ENCODE results near the gene ZNF609. TPM values are rescaled to one million over a fixed set of nuclear protein-coding genes. Genes with fewer than 3 reads are reported as not detected.
"Not testable (repeated sequence)": the region's sequence is repeated elsewhere in the genome, so short reads cannot be mapped to it uniquely, and the experiment has no call there.

Gene ZNF609
- total RNA-seq, 1 donor from 2014 or later, result 22.4 TPM

DNA sequence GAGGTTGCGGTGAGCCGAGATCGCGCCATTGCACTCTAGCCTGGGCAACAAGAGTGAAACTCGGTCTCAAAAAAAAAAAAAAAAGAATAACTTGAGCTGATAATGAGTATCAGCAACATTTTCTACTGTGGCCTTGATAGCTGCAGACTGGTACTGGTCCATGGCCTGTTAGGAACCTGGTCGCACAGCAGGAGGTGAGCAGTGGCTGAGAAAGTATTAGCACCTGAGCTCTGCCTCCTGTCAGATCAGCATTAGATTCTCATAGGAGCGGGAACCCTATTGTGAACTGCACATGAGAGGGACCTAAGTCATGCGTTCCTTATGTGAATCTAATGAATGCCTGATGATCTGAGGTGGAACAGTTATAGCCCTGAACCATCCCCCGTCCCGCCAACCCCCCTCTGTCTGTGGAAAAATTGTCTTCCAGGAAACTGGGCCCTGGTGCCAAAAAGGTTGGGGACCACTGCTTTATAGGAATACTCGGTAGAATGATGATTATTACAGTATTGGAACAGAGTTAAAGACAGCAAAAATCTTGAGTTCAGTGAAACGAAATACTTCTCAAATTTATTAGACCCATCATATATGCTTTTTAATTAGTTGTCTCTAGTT, 126.0 kb downstream of the ZNF609 start:
- no peak for DNase-seq

DNA sequence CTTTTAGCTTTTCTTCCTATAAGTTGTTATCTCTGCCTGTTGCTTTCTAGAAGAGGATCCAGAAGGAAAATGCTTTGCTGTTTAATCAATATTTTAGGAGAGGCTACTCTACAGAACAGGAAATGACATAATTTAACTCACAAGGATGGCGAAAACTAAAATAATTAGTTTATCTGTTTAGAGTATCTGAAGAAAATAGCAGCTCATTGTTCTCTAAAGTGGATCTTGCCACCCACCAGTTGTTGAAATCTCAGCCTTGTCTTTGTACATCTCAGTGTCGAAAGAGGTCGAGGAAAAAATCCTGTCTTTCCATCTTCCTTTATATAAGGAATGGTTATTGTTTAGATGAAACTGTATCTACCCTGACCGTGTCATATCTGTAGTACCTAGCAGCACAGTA, 126.6 kb downstream of the ZNF609 start:
- DNase-seq, result no peak

DNA sequence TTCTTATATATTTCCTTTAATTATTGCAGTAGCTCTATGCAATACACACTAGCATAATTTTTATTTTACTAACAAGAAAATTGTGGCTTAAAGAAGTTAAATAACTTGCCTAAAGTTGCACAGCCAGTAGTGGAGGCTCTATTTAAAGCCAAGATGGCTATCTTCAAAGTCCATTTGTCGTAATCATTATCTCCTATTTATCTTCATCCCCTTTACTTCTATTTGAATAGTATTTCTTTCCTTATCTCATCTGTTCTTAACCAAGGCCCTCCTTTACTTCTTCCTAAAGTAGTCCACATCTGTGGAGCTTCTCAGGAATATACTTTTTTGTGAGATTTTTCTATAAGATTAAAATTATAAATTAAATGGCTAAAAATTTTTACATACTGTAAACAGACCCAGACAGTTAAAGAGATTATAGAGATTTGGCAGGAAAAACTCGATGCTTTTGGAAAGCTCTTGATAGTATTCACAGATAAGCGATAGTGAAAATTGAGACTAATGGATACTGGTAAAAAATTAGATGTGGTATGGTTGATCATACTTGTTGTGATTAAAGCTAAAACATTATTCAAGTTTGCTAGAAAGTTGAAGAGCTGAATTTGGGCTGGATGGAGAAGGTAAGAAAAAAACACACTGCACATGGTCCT, 129.2 kb downstream of the ZNF609 start:
- no peak for DNase-seq

DNA sequence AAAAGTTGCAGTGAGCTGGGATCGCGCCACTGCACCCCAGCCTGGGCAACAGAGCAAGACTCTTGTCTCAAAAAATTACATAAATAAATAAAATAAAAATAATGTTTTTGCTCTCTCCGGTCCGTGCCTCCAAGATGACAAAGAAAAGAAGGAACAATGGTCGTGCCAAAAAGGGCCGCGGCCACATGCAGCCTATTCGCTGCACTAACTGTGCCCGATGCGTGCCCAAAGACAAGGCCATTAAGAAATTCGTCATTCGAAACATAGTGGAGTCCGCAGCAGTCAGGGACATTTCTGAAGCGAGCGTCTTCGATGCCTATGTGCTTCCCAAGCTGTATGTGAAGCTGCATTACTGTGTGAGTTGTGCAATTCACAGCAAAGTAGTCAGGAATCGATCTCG, 132.5 kb downstream of the ZNF609 start:
- not testable (repeated sequence) for DNase-seq

DNA sequence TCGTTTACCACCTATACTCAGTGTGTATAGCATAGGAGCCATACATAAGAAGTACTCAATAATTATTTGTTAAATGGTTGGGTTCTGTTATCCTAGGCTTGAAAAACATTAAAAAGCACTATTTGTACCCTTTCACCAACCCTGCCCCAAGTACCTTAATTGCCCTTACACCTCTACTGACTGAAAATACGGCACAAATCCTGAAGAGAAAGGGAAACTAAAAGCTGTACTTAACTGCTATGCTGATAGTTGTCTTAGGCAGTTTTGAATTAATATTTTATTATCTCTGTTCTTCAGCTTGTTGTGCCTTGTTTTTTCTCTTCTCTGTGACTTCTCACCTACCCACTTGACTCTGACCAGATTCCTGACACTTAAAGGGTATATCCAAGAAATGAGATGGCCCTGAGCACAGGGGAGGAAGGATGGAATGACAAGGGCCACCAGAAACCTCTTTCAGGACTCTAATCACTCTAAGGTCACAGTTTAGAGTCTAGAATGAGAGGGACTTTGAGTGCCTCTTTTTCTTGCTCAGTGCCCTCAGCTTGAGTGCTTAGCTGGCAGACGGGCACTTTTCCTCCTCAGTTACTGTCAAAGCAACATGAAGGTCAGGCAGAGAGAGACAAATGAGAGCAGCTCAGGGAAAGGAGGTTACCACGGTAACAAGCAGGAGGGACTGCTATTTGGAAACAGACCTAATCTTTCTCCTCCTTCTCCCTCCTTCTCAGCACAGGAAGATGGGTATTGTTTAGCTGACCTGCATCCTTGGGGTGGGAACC, 136.5 kb downstream of the ZNF609 start:
- no peak for DNase-seq

DNA sequence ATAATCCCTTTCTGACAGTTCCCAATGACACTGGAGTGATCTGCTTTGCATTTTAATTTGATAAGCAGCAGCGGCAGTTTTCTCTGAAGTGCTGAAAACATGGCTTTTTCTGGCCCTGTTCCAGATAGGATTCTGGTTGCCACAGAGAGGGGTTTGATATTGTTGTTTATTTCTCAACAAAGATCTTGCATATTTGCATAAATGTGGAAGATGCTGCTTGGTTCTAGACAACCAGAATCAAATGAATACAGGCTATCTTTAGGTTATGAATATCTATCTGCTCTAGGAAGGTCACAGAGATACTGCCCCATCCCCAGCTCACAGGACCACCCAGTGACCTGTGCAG, 137.1 kb downstream of the ZNF609 start:
- DNase-seq, result no peak

DNA sequence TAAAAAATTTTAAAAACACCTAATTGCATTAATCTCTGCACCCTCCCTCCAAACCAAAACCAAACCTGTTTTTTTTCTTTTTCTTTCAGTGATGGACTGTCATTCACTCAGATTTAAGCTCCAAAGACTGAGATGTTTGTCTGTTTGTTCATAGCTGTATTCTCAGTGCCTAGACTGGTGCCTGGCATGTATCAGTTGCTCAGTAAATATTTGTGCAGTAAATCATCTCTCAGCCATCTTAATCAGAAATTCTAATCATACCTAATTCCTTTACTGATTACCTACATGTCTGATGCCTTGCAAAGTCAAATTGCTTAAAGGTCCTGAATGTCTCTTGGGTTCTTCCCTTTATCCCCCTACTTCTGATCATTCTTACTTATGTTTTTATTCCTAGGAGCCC, 138.8 kb downstream of the ZNF609 start:
- DNase-seq, result no peak

DNA sequence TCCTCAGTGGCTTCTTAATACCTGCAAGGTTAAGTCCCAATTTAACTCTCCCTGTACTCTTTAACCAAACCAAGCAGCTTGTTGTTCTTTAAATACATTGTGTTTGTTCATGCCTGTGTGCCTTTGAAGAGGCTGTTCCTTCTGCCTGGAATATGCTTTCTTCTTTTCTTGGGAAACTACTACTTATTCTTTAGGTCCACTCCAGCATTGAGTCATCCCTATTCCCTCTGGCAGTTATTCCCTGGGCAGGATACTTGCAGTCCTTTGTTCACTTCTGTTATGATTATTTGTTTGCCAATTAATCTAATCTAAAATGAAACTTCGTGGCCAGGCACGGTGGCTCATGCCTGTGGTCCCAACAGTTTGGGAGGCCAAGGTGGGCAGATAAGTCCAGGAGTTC, 139.3 kb downstream of the ZNF609 start:
- no peak for DNase-seq

DNA sequence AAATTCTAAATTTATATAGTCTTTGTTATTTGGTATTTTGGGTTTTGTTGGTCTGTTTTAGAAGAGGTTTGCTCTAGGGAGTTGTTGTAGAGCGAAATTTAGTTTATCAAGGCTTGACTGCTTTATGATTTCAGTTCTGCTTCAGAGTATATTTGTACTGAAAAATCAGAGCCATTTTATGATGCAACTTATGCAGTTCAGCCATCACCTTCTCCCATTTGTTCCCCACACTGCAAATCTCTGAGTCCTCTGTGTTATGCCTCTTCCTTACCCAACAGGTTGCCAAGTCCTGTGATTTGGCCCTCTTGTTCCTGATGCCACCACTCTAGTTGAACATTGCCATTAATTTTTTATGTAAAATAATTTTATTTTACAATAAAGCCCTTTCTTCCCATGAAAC, 140.4 kb downstream of the ZNF609 start:
- no peak for DNase-seq

DNA sequence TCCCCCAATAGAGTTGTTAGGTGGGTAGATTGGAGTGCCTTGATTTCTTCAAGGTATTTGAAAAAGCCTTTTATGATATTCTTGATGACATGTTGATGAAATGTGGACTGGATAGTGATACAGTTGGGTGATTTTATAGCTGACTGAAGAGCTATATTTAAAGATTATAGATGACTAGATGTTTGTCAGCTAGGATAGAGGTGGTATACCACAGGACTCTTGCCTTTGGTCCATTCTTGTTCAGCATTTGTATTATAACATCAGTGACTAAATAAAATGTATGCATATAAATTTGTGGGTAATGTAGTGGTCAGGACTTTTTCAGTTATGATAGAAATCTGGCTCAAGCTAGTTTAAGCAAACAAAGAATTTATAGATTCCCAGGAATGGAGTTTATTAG, 143.9 kb downstream of the ZNF609 start:
- DNase-seq, result no peak

DNA sequence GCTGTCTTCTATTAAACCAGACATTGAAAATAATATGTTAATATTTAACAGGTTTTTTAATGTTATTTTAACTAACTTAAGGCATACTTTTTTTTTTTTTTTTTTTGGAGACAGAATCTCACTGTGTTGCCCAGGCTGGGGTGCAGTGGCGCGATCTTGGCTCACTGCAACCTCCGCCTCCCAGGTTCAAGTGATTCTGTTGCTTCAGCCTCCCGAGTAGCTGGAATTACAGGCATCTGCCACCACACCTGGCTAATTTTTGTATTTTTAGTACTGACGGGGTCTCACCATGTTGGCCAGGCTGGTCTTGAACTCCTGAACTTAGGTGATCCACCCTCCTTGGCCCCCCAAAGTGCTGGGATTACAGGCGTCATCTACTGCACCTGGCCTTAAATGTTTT, 147.0 kb downstream of the ZNF609 start:
- not testable (repeated sequence) for DNase-seq

DNA sequence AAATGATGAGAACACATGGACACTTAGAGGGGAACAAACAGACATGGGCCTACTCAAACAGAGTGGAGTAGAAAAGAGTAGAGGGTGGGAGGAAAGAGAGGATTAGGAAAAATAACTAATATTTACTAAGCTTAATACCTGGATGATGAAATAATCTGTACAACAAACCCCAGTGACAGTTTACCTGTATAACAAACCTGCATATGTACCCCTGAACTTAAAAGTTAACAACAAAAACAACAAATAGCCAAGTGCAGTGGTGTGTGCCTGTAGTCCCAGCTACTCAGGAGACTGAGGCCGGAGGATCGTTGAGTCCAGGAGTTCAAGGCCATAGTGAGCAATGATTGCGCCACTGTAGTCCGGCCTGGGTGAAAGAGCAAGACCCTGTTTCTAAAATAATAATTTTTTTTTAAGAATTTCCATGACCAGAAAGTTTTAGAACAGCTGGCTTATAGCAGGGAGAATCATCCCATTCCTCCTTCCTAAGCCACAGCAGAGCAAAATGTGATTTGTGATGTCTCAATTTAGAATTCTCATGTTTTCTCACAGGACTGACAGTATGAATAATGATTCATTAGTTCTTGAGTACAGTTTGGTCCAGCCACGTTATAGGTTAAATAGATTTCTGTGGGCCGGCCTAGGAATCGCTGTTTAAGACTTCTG, 150.0 kb downstream of the ZNF609 start:
- DNase-seq, result no peak

DNA sequence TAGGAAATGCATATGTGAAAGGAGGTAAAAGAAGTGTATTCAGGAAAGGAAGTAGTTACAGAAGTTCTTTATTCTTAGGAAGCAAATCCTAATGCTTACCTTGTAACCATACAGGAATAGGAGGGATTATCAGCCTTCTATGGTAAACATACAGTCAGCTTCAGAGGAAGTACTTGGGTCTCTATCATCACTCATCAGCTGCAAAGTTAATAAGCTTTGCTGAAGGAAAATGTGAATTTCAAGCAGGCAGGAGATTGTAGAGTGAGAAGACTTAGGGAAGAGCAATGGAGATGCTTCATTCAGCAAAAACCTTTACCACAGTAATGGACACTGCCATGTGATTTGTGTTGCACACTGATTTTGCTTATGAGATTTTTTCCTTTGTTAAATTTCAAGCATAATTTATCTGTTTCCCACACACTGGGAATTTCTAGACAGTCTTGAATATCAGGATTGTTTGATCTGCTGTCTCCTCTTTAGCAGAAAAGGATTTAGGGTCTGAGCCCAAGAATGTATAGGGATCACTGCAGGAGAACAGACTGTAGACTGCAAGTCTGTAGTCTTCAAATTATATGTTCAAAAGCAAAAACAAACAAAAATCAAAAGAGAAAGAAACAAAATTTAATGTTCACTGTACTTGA, 150.8 kb downstream of the ZNF609 start:
- DNase-seq, result no peak

DNA sequence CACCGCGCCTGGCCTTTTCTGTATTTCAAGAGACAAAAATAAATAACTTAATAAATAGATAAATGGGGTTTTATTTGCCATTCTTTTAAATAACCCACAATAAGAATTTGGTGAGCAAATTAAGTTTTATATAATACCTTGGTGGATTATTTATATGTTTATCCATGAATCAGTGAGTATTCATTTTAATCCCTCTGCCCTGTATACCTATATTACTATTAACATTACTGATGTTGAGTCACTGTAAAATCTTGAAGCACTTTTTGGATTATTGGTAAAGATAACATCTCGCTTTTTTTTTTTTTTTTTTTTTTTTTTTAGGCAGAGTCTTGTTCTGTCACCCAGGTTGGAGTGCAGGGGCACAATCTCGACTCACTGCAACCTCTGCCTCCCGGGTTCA, 154.1 kb downstream of the ZNF609 start:
- DNase-seq, result no peak

DNA sequence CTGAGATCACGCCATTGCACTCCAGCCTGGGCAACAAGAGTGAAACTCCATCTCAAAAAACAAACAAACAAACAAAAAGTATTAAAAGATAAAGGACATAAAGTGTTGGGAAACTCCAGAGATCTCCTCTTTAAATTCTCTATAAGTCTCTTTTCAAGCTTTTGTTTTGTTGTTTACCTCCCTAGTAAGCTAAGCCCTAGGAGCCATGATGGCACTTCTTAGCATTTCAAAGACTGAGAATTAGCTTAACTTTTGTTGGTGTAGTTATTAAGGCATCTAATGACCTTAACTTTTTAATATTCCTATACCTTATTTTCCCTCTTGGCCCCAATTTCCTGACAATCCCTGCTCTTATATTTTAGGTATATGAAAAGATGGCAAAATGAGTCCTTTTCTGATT, 157.3 kb downstream of the ZNF609 start:
- no peak for DNase-seq

DNA sequence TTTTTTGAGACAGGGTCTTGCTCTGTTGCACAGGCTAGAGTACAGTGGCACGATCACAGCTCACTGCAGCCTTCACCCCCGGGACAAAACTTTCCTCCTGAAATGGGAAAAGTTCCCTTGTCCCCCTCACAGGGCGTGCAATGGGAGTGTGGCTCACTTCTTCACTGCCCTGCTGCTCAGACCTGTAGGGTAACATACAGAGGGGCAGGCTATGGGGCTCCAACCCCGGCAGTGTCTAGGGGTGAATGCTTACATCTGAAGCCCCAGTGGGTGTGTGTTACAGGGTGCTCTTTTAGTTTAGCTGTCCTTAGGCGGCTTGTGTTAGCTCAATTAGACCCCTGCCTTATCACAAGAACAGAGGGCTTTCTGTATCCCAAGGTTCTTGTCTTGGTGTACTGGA, 157.8 kb downstream of the ZNF609 start:
- DNase-seq, result no peak

DNA sequence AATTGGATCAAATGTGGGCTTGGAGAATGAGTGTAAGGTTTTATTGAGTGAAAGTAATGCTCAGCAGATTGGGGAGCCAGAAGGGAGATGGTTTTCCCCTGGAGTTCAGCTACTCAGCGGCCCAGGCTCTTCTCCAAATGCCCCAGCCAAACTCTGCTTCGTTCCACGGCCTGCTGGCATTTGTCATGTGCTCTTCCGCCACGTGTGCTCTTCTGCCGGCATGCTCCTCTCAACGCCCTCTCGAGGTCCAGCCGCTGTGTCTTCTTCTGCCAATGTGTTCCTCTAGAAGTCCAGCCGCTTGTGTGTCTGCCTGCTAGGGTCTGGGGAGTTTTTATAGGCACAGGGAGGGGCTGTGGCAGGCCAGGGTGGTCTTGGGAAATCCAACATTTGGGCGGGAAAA, 158.2 kb downstream of the ZNF609 start:
- no peak for DNase-seq

DNA sequence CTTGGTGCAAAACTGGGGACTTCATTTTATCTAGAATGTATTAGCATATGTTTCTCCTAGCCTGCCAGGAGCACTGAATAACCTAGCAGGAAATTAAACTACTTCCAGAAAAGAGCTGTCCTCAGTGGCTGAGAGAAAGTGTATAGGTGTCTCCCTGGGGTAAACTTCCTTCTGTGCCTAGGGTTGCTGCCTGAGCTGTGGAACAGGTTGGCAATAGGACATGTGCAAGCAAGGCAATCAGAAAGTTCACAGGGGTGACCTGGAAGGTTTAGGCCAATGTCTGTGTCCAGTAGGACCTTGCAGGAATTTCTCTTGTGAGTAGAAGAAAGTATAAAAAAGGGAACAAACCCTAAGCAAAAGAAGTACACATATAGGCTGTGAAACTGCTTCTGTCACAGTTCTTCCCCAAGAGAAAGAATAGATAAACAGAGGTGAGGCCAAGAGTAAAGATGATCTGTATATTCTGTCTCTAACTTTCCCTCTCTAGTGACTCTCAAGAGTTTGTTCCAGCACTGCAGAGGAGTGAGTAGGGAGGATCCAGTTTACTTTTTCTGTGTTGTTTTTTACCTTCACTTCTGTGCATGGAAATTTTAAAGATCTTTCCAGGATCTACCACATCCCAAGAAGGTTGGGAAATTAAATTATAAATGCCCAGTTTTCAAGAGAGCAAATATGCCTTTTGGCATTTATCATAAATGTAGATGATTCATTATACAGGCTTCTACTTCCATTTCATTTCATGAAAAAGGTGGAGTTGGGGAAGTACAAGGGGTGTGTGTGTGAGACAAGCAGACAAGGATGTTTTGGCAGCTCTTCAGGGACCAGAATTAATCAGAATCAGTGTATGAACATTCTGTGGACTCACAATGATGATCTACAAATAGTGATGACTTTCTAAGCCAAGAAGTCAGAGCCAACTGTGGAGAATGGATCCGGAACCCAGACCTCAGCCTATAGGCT, 159.8 kb downstream of the ZNF609 start:
- DNase-seq, result no peak

DNA sequence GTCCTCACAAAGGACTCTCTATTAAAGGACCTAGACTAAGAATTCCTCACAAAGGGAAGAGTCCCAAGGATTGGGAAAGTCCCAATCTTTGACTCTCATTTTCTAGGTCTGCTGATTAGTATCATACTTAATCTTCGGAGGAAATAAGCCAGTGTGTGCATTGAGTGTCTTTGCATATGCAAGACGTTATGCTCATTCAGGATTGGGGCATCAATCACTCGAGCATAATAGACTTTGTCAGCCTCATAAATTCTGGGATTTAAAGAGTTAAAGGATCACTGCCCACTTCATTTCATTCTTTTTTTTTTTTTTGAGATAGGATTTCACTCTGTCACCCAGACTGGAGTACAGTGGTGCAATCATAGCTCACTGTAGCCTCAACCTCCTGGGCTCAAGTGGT, 160.7 kb downstream of the ZNF609 start:
- DNase-seq, result no peak

DNA sequence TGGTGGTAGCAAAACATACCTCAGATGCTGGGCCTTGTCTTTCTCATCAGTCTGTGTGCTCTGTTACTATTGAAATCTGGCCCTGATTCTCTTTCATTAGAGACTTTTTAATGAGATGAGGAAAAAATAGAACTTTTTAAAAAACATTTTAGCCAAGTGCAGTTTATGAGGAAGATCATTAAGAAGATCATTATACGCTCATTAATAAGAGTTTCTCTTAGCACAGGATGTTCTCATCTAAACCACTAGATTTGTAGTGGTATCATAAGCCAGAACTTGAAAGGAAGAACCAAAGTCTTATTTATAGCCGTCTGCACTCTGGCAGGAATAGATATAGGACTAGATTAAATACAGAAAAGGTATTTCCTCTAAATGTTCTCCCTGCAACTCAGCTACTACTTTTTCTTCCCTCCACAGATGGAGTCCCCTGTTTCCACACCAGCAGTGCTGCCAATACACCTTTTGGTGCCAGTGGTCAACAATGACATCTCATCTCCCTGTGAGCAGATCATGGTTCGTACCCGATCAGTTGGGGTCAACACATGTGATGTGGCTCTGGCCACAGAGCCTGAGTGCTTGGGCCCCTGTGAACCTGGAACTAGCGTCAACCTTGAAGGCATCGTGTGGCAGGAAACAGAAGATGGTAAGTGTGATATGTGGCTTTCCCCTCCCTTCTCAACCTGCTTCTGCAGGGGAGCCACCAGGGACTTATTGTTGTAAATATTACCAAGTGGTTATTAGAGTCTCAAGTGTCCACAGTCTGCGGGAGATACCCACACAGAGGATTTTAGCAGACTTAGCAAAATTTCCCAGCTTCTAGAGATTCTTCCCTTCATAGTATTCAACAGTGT, 162.3 kb downstream of the ZNF609 start:
- DNase-seq, result no peak
